HEK293 (cell line): ENCODE measurements around the gene EYA2.

Experiments
- CTCF ChIP-seq: fragments of 450-650 bp; formaldehyde crosslinking; IDR thresholded peaks from 2 replicates; pipeline ENCODE4 v1.5.1; 2016; ENCODE audit warnings: missing biosample characterization, missing genetic modification characterization
- HOXC10 ChIP-seq: sonication (generic); formaldehyde crosslinking; IDR thresholded peaks from 2 replicates; pipeline ENCODE4 v1.8.1; 2023; ENCODE audit warnings: mild to moderate bottlenecking, missing genetic modification reagents
- PBX3 ChIP-seq: sonication (generic); formaldehyde crosslinking; IDR thresholded peaks from 2 replicates; pipeline ENCODE4 v1.8.1; 2022; ENCODE audit warnings: mild to moderate bottlenecking, moderate library complexity, missing genetic modification reagents
- ZNF18 ChIP-seq: fragments of 450-650 bp; formaldehyde crosslinking; IDR thresholded peaks from 2 replicates; pipeline ENCODE4 v1.5.1; 2016; ENCODE audit warnings: missing biosample characterization, missing genetic modification characterization
- ZNF513 ChIP-seq: fragments of 450-650 bp; IDR thresholded peaks from 2 replicates; pipeline ENCODE4 v1.5.1; 2018; ENCODE audit warnings: missing biosample characterization, missing genetic modification characterization

GRCh38 chr20:47141350-47141921 is 246.8 kb downstream of the EYA2 start:
- no peak for TF ChIP-seq CTCF
- no peak for TF ChIP-seq PBX3 (CRISPR knock-in tag)
- TF ChIP-seq ZNF18 (tag by site-specific recombination): no peak
- TF ChIP-seq ZNF513: no peak
- no peak for TF ChIP-seq HOXC10 (CRISPR knock-in tag)
